Activated gamma-delta T cell treated with anti-CD3 and anti-CD28 coated beads, Interleukin-2, amount 50 U/mL, for 16 hours (primary cell): ENCODE results near the gene RNF166.

ENCODE experiments used
- DNase-seq: peaks from one replicate; pipeline ENCODE4 v3.0.0-alpha.2; 2020; ENCODE audit warnings: low read depth

The RNF166 gene

DNA sequence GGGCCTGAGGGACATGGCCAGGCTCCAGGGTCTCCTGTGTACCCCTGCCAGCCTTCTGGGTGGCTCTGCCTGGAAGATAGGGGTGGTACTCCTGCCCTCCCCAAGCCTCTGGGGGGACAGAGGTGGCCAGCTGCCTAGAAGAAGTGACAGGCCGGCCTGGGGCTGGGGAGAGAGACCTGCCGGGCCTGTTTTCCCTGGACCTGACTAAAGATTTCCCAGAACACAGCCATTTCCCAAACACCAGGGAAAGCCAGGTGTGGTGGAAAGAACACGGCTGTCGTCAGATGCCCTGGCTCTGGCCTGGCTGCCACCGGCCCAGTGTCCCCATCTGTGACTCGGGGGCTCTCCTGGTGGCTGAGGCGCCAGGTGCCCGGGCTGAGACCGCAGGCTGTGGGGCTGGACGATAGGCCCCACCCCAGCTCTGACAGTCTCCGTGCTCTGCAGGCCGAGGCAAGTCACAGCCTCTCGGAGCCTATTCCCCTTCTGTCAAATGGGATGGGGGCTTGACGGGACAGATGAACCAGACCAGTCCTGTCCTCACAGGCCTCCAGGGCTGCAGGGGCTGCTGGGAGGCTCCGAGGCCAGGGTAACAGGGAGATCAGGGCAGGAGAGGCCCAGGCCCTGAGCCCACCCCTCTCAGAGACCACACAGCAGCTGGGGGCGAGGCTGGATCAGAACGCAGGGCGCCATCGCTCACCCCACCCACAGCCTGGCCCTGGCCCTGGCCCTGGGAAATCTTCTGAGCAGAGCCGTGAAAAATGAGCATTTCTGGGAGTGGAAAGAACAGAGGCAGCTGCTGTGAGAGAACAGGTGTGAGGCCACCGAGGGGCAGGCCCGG is 33.1 kb upstream of the RNF166 start:
- DNase-seq, result no peak

- DNase-seq, result no peak
Measured at GRCh38 chr16:88738151-88739084, 32.2 kb upstream of the RNF166 start.

DNA sequence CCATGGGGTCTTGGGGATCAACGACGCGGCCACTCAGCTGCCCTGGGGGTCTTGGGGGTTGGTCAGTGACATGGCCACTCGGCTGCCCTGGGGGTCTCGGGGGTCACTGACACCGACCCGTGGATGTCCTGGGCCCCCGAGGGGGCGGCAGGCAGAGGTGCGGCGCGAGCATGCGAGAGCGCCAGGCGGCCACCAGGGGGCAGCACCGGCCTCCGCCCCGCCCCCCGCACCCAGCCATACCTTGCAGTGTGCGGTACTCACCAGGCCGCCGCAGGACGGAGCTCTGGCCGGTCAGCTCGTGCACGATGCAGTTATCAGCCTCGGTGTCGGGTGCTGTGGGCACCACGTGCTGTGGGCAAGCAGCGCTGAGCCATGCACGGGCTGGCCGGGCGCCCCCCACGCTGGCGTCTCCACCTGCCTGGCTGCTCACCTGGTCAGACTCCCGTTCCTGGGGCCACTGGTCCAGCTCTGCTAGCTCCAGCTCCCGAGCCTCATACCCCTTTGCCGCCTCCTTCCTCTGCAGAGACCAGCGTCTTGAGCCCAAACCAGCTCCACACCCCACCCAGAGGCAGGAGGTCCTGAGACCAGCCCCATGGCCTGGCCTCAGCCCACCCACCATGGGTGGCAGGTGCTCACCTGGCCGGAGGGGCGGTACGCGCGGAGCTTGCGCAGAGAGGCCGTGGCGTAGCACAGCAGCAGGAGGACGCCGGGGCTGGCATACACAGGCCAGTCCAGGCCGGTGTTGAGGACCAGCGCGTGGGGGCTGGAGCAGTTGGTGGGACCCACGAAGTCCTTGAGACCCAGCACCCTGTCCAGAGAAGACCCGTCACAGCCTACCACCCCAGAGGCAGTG is 31.3 kb upstream of the RNF166 start:
- DNase-seq, result peak; percentile 71

DNA sequence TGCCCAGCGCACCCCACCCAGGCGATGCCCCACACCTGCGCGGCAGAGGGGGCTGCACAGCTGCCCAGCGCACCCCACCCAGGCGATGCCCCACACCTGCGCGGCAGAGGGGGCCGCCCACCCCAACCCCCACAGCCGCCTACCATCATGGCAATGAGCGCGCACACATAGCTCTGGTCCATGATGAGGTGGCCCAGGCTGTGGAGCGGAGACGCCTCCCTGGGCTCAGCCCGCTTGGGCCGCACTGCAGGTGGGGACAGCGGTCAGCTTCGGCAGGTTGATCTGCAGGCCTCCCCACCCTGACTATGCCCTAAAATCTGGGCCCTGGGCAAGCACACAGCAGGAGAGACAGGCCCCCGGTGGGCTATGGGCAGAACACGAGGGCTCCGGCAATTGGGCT is 30.3 kb upstream of the RNF166 start:
- no peak for DNase-seq

- DNase-seq, result no peak
Measured at GRCh38 chr16:88736088-88736487, 29.9 kb upstream of the RNF166 start.

GRCh38 chr16:88735616-88736015 is 29.4 kb upstream of the RNF166 start:
- no peak for DNase-seq

DNA sequence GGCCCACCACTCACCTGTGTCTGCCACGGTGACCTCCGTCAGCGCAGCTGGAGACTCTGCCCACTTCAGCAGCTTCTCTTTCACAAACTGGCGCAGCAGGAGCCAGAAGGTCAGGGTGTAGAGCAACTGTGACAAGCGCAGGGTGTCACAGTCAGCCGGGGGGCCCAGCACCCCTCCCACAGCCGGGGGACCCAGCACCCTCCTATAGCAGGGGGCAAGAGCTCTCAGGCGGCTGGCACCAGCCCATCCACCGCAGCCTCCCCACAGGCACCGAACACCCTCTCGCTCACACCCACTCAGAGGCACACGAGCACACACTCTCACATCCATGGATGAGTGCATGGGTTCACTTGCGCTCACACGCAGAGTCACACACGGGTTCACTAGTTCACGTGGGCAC is 28.9 kb upstream of the RNF166 start:
- DNase-seq, result no peak

- no peak for DNase-seq
Measured at GRCh38 chr16:88734361-88734728, 28.1 kb upstream of the RNF166 start.

DNA sequence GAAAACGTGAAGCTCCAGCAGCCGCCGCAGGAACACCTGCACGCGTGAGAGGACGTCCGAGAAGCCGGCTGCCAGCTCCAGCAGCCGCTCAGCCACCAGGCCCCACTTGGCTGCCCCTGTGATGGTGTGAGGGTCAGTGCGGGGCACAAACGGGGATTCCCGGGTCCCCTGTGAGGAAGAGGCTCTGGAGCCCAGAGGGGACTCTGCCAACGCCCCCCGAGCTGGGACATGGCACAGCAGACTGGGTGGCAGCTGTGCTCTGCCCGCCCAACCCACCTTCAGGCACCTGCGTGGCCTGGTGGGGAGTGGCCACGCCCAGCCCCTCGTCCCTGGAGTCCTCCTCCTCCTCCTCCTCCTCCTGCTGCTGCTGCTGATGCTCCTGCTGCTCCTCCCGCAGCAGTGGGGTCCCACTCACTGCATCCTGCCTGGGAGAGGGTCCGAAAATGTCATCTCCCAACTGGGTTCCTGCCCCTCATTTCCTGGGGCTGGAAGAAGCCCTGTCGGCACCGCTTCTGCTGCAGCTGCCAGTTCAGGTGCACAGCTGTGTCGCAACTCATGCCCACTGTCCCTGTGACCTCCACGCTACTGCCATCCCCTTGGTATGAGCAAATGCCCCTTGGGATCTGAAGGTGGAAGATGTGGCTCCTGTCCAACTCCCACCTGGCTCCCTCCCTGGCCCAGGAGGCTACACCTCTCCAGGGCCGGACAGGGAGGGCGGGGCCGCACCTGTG is 27.6 kb upstream of the RNF166 start:
- DNase-seq, result no peak

DNA sequence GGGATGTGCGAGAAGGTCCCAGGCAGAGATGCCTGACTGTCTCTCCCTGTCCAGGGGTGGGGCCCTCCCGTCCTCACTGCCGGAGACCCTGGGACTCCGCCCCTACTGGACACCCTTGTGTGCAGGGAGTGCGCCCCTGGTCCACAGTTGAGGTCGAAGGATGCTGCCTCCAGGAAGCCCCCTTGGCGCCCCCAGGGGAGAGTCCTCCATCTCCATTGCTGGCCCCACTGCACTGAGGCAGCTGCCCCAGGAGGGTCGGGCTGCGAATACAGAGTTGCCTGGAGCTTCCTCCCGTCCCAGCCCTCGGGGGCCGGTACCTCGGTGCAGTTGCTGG is 26.7 kb upstream of the RNF166 start:
- DNase-seq, result no peak

DNA sequence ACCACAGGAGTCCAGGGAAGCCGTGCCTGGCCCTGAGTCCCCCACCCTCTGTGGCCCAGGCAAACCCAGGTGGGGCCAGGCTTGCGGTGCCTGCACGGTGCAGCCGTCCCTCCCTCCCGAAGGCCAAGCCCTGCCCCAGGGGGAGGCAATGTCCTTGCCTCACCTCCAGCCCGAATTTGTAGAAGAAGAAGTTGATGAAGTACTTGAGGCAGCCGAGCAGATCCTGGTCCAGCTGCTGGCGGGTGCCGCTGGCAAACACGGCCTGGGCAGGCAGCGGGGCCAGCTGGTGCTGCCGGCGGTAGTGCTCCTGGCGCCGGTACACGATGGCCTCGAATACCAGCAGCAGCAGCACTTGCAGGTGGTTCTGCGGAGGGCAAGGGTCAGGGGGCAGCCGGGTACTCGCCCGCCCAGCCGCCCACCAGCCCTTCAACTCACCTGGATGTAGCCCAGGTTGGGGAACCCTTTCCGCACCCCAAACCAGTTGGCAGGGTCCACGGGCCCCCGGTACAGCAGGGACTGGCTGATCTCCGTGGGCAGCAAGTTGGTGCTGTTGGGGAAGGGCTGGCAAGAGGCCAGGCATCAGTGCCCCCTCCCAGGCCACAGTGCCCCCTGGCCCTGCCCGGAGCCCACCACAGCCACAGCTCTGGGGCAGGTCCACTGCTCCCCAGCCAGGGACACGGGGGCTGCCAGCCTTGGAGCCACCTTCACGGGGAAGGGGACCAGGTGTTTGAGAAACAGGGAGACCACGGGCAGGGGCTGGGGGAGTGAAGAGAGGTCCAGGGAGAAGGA is 26.2 kb upstream of the RNF166 start:
- no peak for DNase-seq

- DNase-seq, result no peak
Measured at GRCh38 chr16:88731699-88732098, 25.5 kb upstream of the RNF166 start.

- DNase-seq, result no peak
Measured at GRCh38 chr16:88730632-88731607, 24.7 kb upstream of the RNF166 start.

DNA sequence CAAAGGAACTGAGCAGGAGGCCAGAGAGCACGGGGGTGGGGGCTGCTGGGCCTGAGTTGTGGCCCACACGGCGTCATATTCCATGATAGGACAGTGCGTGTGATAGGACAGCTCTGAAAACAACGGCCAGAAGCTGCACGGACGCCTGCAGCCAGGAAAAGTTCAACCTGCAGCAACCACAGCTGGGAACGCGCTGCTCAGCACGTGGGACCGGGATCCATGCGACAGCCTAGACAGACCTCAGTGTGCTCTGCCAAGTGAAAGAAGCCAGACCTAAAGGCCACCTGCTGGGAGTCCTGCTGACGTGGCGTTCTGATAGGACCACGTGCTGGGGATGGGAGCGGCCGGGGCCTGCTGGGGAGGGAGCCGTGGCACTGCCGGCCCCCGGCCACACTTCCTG is 21.7 kb upstream of the RNF166 start:
- no peak for DNase-seq

GRCh38 chr16:88726981-88727380 is 20.8 kb upstream of the RNF166 start:
- DNase-seq, result no peak

DNA sequence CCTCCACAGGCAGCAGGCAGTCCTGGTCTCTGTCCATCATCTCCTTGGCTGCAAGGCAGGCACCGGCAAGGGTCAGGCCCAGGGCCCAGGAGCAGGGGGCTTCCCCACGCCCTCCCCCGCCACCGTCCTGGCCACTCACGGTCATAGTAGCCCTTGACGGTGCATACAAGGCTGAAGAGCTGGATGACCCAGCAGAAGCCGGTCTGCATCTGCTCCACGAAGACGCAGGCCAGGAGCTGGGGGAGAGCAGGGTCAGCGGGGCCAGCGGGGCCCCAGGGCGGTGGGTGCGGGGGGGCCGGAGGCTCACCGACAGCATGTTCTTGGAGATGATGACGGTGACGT is 20.2 kb upstream of the RNF166 start:
- DNase-seq, result no peak

- DNase-seq, result no peak
Measured at GRCh38 chr16:88725609-88726407, 19.6 kb upstream of the RNF166 start.

DNA sequence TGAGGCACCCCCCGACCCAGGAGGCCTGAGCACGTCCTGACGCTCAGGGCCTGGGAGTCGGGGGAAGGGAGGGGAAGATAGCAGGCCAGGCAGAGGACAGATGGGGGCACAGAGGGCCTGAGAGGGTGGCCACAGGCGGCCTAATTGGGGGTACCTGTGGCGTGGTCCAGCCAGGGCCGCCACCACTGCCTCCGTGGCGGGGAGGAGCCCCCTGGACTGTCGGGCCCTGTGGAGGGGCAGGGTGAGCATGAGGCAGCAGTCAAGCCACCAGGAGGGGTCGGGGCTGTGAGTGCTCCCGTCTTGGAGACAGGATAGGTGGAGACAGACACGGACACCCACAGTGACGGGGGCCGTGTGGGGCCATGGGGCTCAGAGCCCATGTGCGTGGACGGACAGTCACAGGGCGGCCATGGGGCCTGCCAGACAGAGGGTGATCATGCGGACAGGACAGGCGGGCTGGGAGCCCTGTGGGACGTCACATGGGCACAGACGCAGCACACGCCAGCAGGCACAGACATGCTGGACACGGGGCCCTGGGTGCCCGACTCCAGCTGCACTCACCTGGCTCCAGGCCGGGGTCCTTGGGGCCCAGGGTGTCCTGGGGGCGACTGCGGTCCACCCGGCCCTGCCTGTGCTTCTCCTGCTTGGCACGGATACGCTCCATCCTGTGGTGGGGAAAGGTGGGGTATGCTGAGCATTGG is 18.8 kb upstream of the RNF166 start:
- no peak for DNase-seq
